ENCODE results near the gene CDON. TPM values are rescaled to one million over a fixed set of nuclear protein-coding genes. Genes with fewer than 3 reads are reported as not detected.
"Not testable (repeated sequence)": the region's sequence is repeated elsewhere in the genome, so short reads cannot be mapped to it uniquely, and the experiment has no call there.

Gene CDON
- polyA plus RNA-seq, 3 donors, result 21.9 to 24.2 (median 23.7) TPM

- DNase-seq (ENCODE audit: low read depth in 3 of 3, low spot score in 2 of 3), result no peak
These were observed 11.5 kb downstream of the CDON start for GRCh38 chr11:126051117-126051516.

GRCh38 chr11:126049159-126049558 lies 13.5 kb downstream of the CDON start:
- no peak for DNase-seq (ENCODE audit: low read depth in 3 of 3, low spot score in 2 of 3)

GRCh38 chr11:126048197-126048596 lies 14.5 kb downstream of the CDON start:
- no peak for DNase-seq (ENCODE audit: low read depth in 3 of 3, low spot score in 2 of 3)

GRCh38 chr11:126046570-126047195 lies 16.0 kb downstream of the CDON start:
- DNase-seq (ENCODE audit: low read depth in 3 of 3, low spot score in 2 of 3), result no peak

GRCh38 chr11:126039485-126040271 lies 23.0 kb downstream of the CDON start:
- no peak for DNase-seq (ENCODE audit: low read depth in 3 of 3, low spot score in 2 of 3)

- no peak for DNase-seq (ENCODE audit: low read depth in 3 of 3, low spot score in 2 of 3)
These were observed 26.9 kb downstream of the CDON start for GRCh38 chr11:126035718-126036117.

GRCh38 chr11:126034933-126035425 lies 27.7 kb downstream of the CDON start:
- DNase-seq (ENCODE audit: low read depth in 3 of 3, low spot score in 2 of 3), result no peak

GRCh38 chr11:126034039-126034932 lies 28.4 kb downstream of the CDON start:
- DNase-seq (ENCODE audit: low read depth in 3 of 3, low spot score in 2 of 3), result no peak

- no peak for DNase-seq (ENCODE audit: low read depth in 3 of 3, low spot score in 2 of 3)
These were observed 30.3 kb downstream of the CDON start for GRCh38 chr11:126032375-126032774.

- DNase-seq (ENCODE audit: low read depth in 3 of 3, low spot score in 2 of 3), result no peak
These were observed 32.9 kb downstream of the CDON start for GRCh38 chr11:126029805-126030204.

GRCh38 chr11:126029237-126029636 lies 33.4 kb downstream of the CDON start:
- no peak for DNase-seq (ENCODE audit: low read depth in 3 of 3, low spot score in 2 of 3)

GRCh38 chr11:126028534-126028933 lies 34.1 kb downstream of the CDON start:
- not testable (repeated sequence) for DNase-seq (ENCODE audit: low read depth in 3 of 3, low spot score in 2 of 3)

GRCh38 chr11:126026579-126026978 lies 36.1 kb downstream of the CDON start:
- no peak for DNase-seq (ENCODE audit: low read depth in 3 of 3, low spot score in 2 of 3)

GRCh38 chr11:126025822-126026221 lies 36.8 kb downstream of the CDON start:
- no peak for DNase-seq (ENCODE audit: low read depth in 3 of 3, low spot score in 2 of 3)

GRCh38 chr11:126024123-126024522 lies 38.5 kb downstream of the CDON start:
- no peak for DNase-seq (ENCODE audit: low read depth in 3 of 3, low spot score in 2 of 3)

GRCh38 chr11:126012852-126013251 lies 49.8 kb downstream of the CDON start:
- DNase-seq (ENCODE audit: low read depth in 3 of 3, low spot score in 2 of 3), result no peak

GRCh38 chr11:126011754-126012153 lies 50.9 kb downstream of the CDON start:
- DNase-seq (ENCODE audit: low read depth in 3 of 3, low spot score in 2 of 3), result no peak

GRCh38 chr11:126011265-126011664 lies 51.4 kb downstream of the CDON start:
- no peak for DNase-seq (ENCODE audit: low read depth in 3 of 3, low spot score in 2 of 3)

- DNase-seq (ENCODE audit: low read depth in 3 of 3, low spot score in 2 of 3), result no peak
These were observed 53.7 kb downstream of the CDON start for GRCh38 chr11:126008956-126009355.

- DNase-seq (ENCODE audit: low read depth in 3 of 3, low spot score in 2 of 3), result no peak
These were observed 55.4 kb downstream of the CDON start for GRCh38 chr11:126007238-126007637.

- DNase-seq (ENCODE audit: low read depth in 3 of 3, low spot score in 2 of 3), result no peak
These were observed 56.6 kb downstream of the CDON start for GRCh38 chr11:126006068-126006467.

Measured in right renal cortex interstitium (tissue), 3 donors.